NCI-H524 (cell line): ENCODE results near the gene RADIL.

Experiments
- DNase-seq, 2 experiments: peaks; one replicate each; lab custom pipeline; 2025; lab: John Stamatoyannopoulos, UW

Gene RADIL

GRCh38 chr7:4792537-4793126 lies 90.9 kb downstream of the RADIL start:
- DNase-seq = no peak

- no peak for DNase-seq
Observed at GRCh38 chr7:4791738-4792536, 91.6 kb downstream of the RADIL start.

- no peak for DNase-seq
Observed at GRCh38 chr7:4791101-4791737, 92.3 kb downstream of the RADIL start.

GRCh38 chr7:4790516-4790991 lies 93.0 kb downstream of the RADIL start:
- no peak for DNase-seq

GRCh38 chr7:4790078-4790465 lies 93.4 kb downstream of the RADIL start:
- no peak for DNase-seq

- no peak for DNase-seq
Observed at GRCh38 chr7:4789194-4790077, 94.1 kb downstream of the RADIL start.

- DNase-seq = no peak
Observed at GRCh38 chr7:4788627-4789189, 94.8 kb downstream of the RADIL start.

- no peak for DNase-seq
Observed at GRCh38 chr7:4787947-4788626, 95.4 kb downstream of the RADIL start.

GRCh38 chr7:4787541-4787940 lies 96.0 kb downstream of the RADIL start:
- DNase-seq = no peak

- no peak for DNase-seq
Observed at GRCh38 chr7:4786015-4786414, 97.5 kb downstream of the RADIL start.

GRCh38 chr7:4785371-4785770 lies 98.1 kb downstream of the RADIL start:
- no peak for DNase-seq

GRCh38 chr7:4784799-4785198 lies 98.7 kb downstream of the RADIL start:
- DNase-seq = no peak

- no peak for DNase-seq
Observed at GRCh38 chr7:4783762-4784351, 99.7 kb downstream of the RADIL start.

- DNase-seq = no peak
Observed at GRCh38 chr7:4783292-4783652, 100.2 kb downstream of the RADIL start.

- DNase-seq = no peak
Observed at GRCh38 chr7:4782333-4783291, 100.9 kb downstream of the RADIL start.

- DNase-seq = no peak
Observed at GRCh38 chr7:4781366-4782069, 102.0 kb downstream of the RADIL start.

- no peak for DNase-seq
Observed at GRCh38 chr7:4779118-4779517, 104.4 kb downstream of the RADIL start.

- DNase-seq = no peak
Observed at GRCh38 chr7:4775848-4776623, 107.5 kb downstream of the RADIL start.
